Lung (tissue), 12 donors: ENCODE results near the gene ADAM33. TPM values are rescaled to one million over a fixed set of nuclear protein-coding genes. Genes with fewer than 3 reads are reported as not detected.

Experiments
- ATAC-seq: fragments of 200-7000 bp; cut with Tn5 transposase; one replicate; pipeline ENCODE4 v1.9.1; 2020; ENCODE audit warnings: moderate number of reproducible peaks; ENCODE audit not compliant: insufficient read depth, low FRiP score
- DNase-seq, 3 donors: peaks; one replicate each; pipeline ENCODE4 v3.0.0-alpha.2; 2013 to 2017
- H3K27ac ChIP-seq, 2 donors: one replicate each; pipeline ENCODE4 v1.5.1; 2013; ENCODE audit warnings: mild to moderate bottlenecking in 2 of 2, moderate library complexity in 2 of 2, control low read depth in 1 of 2, inconsistent platforms in 1 of 2, low read depth in 1 of 2, low read length in 1 of 2
- H3K27me3 ChIP-seq, 3 donors: one replicate each; pipeline ENCODE4 v1.5.1; 2013; ENCODE audit warnings: low read length in 2 of 3; ENCODE audit not compliant: control insufficient read depth in 3 of 3, insufficient read depth in 3 of 3
- H3K36me3 ChIP-seq, 4 donors: one replicate each; pipeline ENCODE4 v1.5.1; 2013; ENCODE audit warnings: low read length in 4 of 4, mild to moderate bottlenecking in 1 of 4, moderate library complexity in 1 of 4; ENCODE audit not compliant: control insufficient read depth in 4 of 4, insufficient read depth in 4 of 4
- H3K4me1 ChIP-seq, 5 donors: one replicate each; pipeline ENCODE4 v1.5.1; 2013; ENCODE audit warnings: low read length in 5 of 5, mild to moderate bottlenecking in 2 of 5, moderate library complexity in 1 of 5; ENCODE audit not compliant: control insufficient read depth in 5 of 5, insufficient read depth in 5 of 5
- H3K4me3 ChIP-seq: one replicate; pipeline ENCODE4 v1.5.1; 2013; ENCODE audit warnings: mild to moderate bottlenecking, control low read depth, moderate library complexity
- H3K9ac ChIP-seq, 2 donors: one replicate each; pipeline ENCODE4 v1.5.1; 2013; ENCODE audit warnings: low read length in 2 of 2, control low read depth in 1 of 2; ENCODE audit not compliant: insufficient read depth in 1 of 2
- H3K9me3 ChIP-seq, 4 donors: one replicate each; pipeline ENCODE4 v1.5.1; 2013; ENCODE audit warnings: low read length in 3 of 4, mild to moderate bottlenecking in 1 of 4, moderate library complexity in 1 of 4; ENCODE audit not compliant: control insufficient read depth in 4 of 4, insufficient read depth in 3 of 4
- WGBS, 2 donors: extraction: QIAGEN DNeasy Blood & Tissue Kit; methylation state at CpG; one replicate each; pipeline ENCODE4 v1.1.7; 2013; 5-methylcytosine and 5-hydroxymethylcytosine counted together
- polyA plus RNA-seq, 2 donors: library from polyadenylated mRNA; stranded (reverse); fragments of 200-250 nt; gene quantifications; one replicate each; pipeline ENCODE4 v1.2.1, GENCODE V29; 2013
- total RNA-seq, 2 donors: library from RNA; depleted of rRNA in 1 of 2; stranded (reverse); fragments of >200 nt in 1 of 2; gene quantifications; one replicate each; pipeline ENCODE4 v1.2.1, GENCODE V29; 2014 to 2021
- TF ChIP-seq, protein P1 (sequence below): IDR thresholded peaks from 2 replicates; pipeline ENCODE4 v1.5.1; 2012; ENCODE audit warnings: mild to moderate bottlenecking; ENCODE audit errors: control extremely low read depth, extremely low read depth
- donor health status: control.
- donor health status: control.
- donor health status: Bipolar disorder and iron deficiency.
- donor health status: healthy.
- donor health status: DM: yes; HTN: yes; CAD: no.

The ADAM33 gene
- total and polyA plus RNA-seq, 4 donors = 3.2 to 16.4 (median 8.1) TPM

DNA sequence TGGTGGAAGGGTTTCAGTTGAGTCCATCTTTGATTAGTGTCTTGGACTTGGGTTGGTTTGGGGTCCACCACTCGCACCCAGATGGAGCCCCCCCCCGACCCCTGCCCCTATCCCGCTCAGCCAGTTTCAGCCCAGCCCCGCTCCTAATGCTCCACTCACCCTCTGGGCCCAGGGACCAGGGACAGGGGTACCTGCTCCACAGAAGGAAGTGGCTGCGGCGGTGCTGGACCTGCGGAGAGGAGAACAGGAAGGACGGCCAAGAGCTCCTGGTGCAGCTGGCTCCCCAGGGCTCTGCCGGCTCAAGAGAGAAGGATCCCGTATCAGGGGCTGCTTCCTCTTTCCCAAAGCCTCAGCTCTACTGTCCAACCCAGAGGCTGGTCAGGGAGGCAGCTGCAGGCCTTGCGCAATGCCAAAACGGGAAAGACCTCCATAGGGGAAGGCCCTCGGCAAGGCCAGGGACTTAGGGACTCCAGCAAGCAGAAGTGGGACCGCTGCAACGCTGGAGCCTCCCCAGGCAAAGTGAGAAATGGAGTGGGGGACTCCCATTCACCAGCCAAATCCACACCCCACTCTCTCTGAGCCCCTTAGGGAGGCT lies 30.6 kb upstream of the ADAM33 start, which contains the start of gene SIGLEC1:
Gene SIGLEC1 (minus strand): TSS at position 322 of the 595 bp plus-strand sequence. CDS start 5,472 bp downstream, outside the sequence.
- ATAC-seq (peak; percentile 30), DNase-seq (peak in 2 of 3 donors; percentile 28 to 32)
- TF ChIP-seq, protein P1, sequence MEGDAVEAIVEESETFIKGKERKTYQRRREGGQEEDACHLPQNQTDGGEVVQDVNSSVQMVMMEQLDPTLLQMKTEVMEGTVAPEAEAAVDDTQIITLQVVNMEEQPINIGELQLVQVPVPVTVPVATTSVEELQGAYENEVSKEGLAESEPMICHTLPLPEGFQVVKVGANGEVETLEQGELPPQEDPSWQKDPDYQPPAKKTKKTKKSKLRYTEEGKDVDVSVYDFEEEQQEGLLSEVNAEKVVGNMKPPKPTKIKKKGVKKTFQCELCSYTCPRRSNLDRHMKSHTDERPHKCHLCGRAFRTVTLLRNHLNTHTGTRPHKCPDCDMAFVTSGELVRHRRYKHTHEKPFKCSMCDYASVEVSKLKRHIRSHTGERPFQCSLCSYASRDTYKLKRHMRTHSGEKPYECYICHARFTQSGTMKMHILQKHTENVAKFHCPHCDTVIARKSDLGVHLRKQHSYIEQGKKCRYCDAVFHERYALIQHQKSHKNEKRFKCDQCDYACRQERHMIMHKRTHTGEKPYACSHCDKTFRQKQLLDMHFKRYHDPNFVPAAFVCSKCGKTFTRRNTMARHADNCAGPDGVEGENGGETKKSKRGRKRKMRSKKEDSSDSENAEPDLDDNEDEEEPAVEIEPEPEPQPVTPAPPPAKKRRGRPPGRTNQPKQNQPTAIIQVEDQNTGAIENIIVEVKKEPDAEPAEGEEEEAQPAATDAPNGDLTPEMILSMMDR = no peak
- no peak within 1 kb of the TSS for H3K27ac ChIP-seq
- H3K9me3 ChIP-seq = no peaks in the 10 kb centered on the region
- no peaks in the 10 kb centered on the region for H3K27me3 ChIP-seq
- H3K9ac ChIP-seq = no peak within 1 kb of the TSS
- WGBS, 2 donors = 40 to 71% methylated on average over 15 of the region's 15 CpGs
- no peak within 1 kb of the TSS for H3K4me3 ChIP-seq
- H3K4me1 ChIP-seq = peaks cover 0 to 11% (median 0%) of the 10 kb centered on the region in 5 donors
- H3K36me3 ChIP-seq = no peaks in the 10 kb centered on the region

DNA sequence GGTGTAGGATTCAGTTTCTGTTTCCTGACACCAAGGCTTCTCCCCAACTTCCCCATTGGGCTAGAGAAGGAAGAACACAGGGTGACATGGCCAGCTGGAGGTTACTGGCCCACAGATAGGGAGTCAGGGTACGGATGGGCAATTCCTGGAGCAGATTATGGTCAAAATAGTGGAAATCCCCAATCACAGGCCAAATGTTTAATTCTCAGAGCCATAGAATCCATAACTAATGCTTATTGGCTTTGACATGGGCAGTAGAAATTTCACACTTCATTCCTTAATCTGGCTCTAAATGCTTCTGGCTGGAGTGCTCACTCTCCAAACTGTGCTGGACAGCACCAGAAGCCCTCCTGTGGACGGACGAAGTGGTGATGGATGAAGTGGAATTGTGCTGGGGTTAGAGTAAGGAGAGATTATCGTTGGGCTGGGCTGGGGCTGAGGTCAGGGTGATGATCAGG lies 29.7 kb upstream of the ADAM33 start:
- no peak for ATAC-seq
- Histone ChIP-seq H3K36me3 (no peaks in the 10 kb centered on the region), H3K9me3 (no peaks in the 10 kb centered on the region), H3K4me1 (peaks cover 0 to 11% (median 0%) of the 10 kb centered on the region in 5 donors), H3K27ac (no peak overlapping the region), H3K4me3 (no peak overlapping the region), H3K9ac (no peak overlapping the region), H3K27me3 (no peaks in the 10 kb centered on the region)
- WGBS, 2 donors = 67 to 79% methylated on average over 4 of the region's 4 CpGs
- DNase-seq = peak in 1 of 3 donors; percentile 49
- TF ChIP-seq, protein P1 = no peak

- Histone ChIP-seq H3K27ac (peak overlapping the region in 1 of 2 donors; percentile 37), H3K4me3 (no peak overlapping the region), H3K27me3 (no peaks in the 10 kb centered on the region), H3K36me3 (no peaks in the 10 kb centered on the region), H3K4me1 (peaks cover 0 to 11% (median 0%) of the 10 kb centered on the region in 5 donors), H3K9me3 (no peaks in the 10 kb centered on the region), H3K9ac (no peak overlapping the region)
- 33 to 36% methylated on average over 18 of the region's 18 CpGs for WGBS, 2 donors
- peak; percentile 68 to 78 (median 69) for DNase-seq
- TF ChIP-seq, protein P1 = peak; percentile 61
- no peak for ATAC-seq
Measured at GRCh38 chr20:3710703-3711483, 29.1 kb upstream of the ADAM33 start.
